GM13976 (cell line): ENCODE measurements around the gene LRPAP1.

Experiments
- DNase-seq: peaks from one replicate; pipeline ENCODE4 v3.0.0; 2012; ENCODE audit warnings: low spot score
- CTCF ChIP-seq: IDR thresholded peaks from 2 replicates; pipeline ENCODE4 v1.5.1; 2012; ENCODE audit warnings: borderline replicate concordance, mild to moderate bottlenecking; ENCODE audit not compliant: insufficient read depth; ENCODE audit errors: extremely low read depth, missing control alignments, control extremely low read depth
- in situ Hi-C: fragments of 300-500 bp; cut with MboI; formaldehyde crosslinking; loops from one replicate; pipeline ENCODE4 v1.12.0; 2022; ENCODE audit warnings: low sequenced_read_pairs, mixed read lengths, inconsistent platforms; ENCODE audit not compliant: unreplicated experiment

The LRPAP1 gene

GRCh38 chr4:3468804-3469203 is 63.4 kb downstream of the LRPAP1 start:
- no peak for TF ChIP-seq CTCF
- in situ Hi-C loops = no loop called here
- no peak for DNase-seq

- in situ Hi-C loops = no loop called here
- no peak for DNase-seq
- no peak for TF ChIP-seq CTCF
Observed at GRCh38 chr4:3468154-3468553, 64.1 kb downstream of the LRPAP1 start.

- in situ Hi-C loops = no loop called here
- no peak for TF ChIP-seq CTCF
Observed at GRCh38 chr4:3467601-3468031, 64.6 kb downstream of the LRPAP1 start.

GRCh38 chr4:3466691-3467600 is 65.3 kb downstream of the LRPAP1 start:
- DNase-seq = no peak
- in situ Hi-C loops = no loop called here
- no peak for TF ChIP-seq CTCF

More at GRCh38 chr4:3467601-3468031, 64.6 kb downstream of the LRPAP1 start:
- DNase-seq = no peak

GRCh38 chr4:3465698-3466671 is 66.2 kb downstream of the LRPAP1 start:
- DNase-seq = no peak
- no peak for TF ChIP-seq CTCF
- in situ Hi-C loops = no loop called here
